D721Med (cell line): ENCODE results near the gene AUTS2.
A peak's percentile ranks its signal among the peaks of the same experiment; 100 is the strongest.
"Not testable (repeated sequence)": the region's sequence is repeated elsewhere in the genome, so short reads cannot be mapped to it uniquely, and the experiment has no call there.

Source experiments
- DNase-seq: peaks from one replicate; pipeline ENCODE4 v3.0.0; 2011; ENCODE audit warnings: low spot score; ENCODE audit not compliant: insufficient read length
- FAIRE-seq: peaks from 2 replicates; lab custom pipeline; 2011; peaks lifted over from hg19 to GRCh38; lab: Jason Lieb, UNC
- CTCF ChIP-seq: IDR thresholded peaks from 2 replicates; pipeline ENCODE4 v1.5.1; 2012; ENCODE audit warnings: mild to moderate bottlenecking, control low read depth; ENCODE audit not compliant: insufficient read depth; ENCODE audit errors: missing control alignments

Gene AUTS2

GRCh38 chr7:70640266-70640833 is 1042.1 kb downstream of the AUTS2 start:
- FAIRE-seq (no peak), DNase-seq (no peak)
- TF ChIP-seq CTCF: no peak

GRCh38 chr7:70641882-70642281 is 1043.6 kb downstream of the AUTS2 start:
- no peak for TF ChIP-seq CTCF
- DNase-seq: no peak
- peak; percentile 29 for FAIRE-seq

- no peak for TF ChIP-seq CTCF
- no peak for FAIRE-seq
- no peak for DNase-seq
These were observed 1047.0 kb downstream of the AUTS2 start for GRCh38 chr7:70645279-70645678.

GRCh38 chr7:70645876-70646351 is 1047.6 kb downstream of the AUTS2 start:
- DNase-seq (no peak), FAIRE-seq (no peak)
- no peak for TF ChIP-seq CTCF

GRCh38 chr7:70646536-70647248 is 1048.4 kb downstream of the AUTS2 start:
- FAIRE-seq (no peak), DNase-seq (no peak)
- TF ChIP-seq CTCF: no peak

- FAIRE-seq (no peak), DNase-seq (no peak)
These were observed 1049.7 kb downstream of the AUTS2 start for GRCh38 chr7:70647801-70648498.

GRCh38 chr7:70648499-70648861 is 1050.2 kb downstream of the AUTS2 start:
- not testable (repeated sequence) for FAIRE-seq, DNase-seq

More at GRCh38 chr7:70647801-70648498, 1049.7 kb downstream of the AUTS2 start:
- TF ChIP-seq CTCF: no peak
